ENCODE measurements around the gene CHD9. TPM values are rescaled to one million over a fixed set of nuclear protein-coding genes. Genes with fewer than 3 reads are reported as not detected.

Gene CHD9
- total RNA-seq, 1 donor from 2014 or later, result 77.4 TPM

DNA sequence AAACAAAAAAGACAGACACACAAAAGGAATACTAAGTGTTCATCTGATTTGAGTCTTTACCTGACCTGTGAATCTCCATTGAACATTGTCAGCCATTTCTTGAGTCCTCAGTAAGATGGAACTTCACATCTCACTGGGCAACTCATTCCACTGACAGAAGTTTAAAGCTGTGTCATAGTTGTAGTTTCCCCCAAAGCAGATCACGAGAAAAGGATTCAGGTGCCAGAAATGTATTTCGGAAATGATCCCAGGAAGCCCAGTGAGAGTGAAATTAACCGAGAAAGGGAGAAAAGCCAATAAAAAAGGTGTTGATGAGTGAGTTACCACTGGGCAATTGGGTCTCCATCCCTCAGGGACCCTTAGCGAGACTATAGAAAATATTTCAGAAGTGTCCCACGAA is 6.5 kb downstream of the CHD9 start:
- no peak overlapping the region for H2AFZ ChIP-seq (ENCODE audit: low read depth, low read length)
- no peak overlapping the region for H3K4me3 Mint-ChIP-seq (ENCODE audit: unreplicated experiment)
- H3K27ac ChIP-seq (ENCODE audit: low read depth, low read length), result no peak overlapping the region
- H3K79me2 ChIP-seq (ENCODE audit: insufficient read depth, low read length), result peaks cover 69% of the 10 kb centered on the region
- no peak overlapping the region for H3K27ac Mint-ChIP-seq (ENCODE audit: unreplicated experiment)
- no peaks in the 10 kb centered on the region for H3K27me3 Mint-ChIP-seq (ENCODE audit: low read depth, unreplicated experiment)
- H3K4me2 ChIP-seq (ENCODE audit: low read length), result no peak overlapping the region
- H3K9ac ChIP-seq (ENCODE audit: low read length), result no peak overlapping the region
- H3K9me3 ChIP-seq (ENCODE audit: insufficient read depth, low read depth, low read length), result no peaks in the 10 kb centered on the region
- FAIRE-seq, result no peak
- DNase-seq (ENCODE audit: low read depth), result no peak
- H3K4me1 ChIP-seq (ENCODE audit: insufficient read depth, low read length), result peaks cover 5% of the 10 kb centered on the region
- H3K27me3 ChIP-seq (ENCODE audit: insufficient read depth, low read length), result no peaks in the 10 kb centered on the region
- H3K36me3 Mint-ChIP-seq (ENCODE audit: low read depth, unreplicated experiment), result peaks cover 4% of the 10 kb centered on the region
- peaks cover 22% of the 10 kb centered on the region for H3K4me1 Mint-ChIP-seq (ENCODE audit: low read depth, unreplicated experiment)
- no peaks in the 10 kb centered on the region for H3K9me3 Mint-ChIP-seq (ENCODE audit: unreplicated experiment)
- H3K36me3 ChIP-seq (ENCODE audit: insufficient read depth, low read length), result no peaks in the 10 kb centered on the region
- no peak overlapping the region for H3K4me3 ChIP-seq (ENCODE audit: insufficient read depth, low read depth, low read length)
- peaks cover 27% of the 10 kb centered on the region for H4K20me1 ChIP-seq (ENCODE audit: insufficient read depth, low read length)
- TF ChIP-seq, protein P1, sequence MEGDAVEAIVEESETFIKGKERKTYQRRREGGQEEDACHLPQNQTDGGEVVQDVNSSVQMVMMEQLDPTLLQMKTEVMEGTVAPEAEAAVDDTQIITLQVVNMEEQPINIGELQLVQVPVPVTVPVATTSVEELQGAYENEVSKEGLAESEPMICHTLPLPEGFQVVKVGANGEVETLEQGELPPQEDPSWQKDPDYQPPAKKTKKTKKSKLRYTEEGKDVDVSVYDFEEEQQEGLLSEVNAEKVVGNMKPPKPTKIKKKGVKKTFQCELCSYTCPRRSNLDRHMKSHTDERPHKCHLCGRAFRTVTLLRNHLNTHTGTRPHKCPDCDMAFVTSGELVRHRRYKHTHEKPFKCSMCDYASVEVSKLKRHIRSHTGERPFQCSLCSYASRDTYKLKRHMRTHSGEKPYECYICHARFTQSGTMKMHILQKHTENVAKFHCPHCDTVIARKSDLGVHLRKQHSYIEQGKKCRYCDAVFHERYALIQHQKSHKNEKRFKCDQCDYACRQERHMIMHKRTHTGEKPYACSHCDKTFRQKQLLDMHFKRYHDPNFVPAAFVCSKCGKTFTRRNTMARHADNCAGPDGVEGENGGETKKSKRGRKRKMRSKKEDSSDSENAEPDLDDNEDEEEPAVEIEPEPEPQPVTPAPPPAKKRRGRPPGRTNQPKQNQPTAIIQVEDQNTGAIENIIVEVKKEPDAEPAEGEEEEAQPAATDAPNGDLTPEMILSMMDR (IDR thresholded peaks at IDR 0.05; ENCODE audit: insufficient read depth, low read depth, low read length), result no peak
- TF ChIP-seq EZH2 (IDR thresholded peaks at IDR 0.05; ENCODE audit: insufficient read depth, low read length), result no peak

DNA sequence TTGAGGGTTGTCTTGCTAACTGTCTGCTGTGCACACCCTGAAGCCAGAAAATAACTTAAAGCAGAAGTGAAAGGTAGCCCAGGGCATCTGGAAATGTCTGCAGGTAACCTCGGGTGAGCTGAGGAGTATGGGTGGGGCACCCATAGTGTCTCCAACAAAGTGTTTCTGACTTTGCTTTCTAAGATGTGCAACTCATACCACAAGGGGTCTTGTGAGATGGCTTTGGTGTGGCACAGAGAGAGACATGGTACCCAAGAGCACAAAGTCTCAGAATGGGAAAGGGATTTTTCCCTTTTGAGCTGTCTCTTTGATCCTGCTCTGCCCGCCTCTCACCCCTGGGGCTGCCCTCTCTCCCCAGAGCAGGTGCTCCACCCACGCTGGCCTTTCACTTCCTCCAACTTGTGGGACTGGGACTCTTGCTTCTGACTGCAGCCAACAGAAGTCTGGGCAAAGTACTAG is 6.9 kb downstream of the CHD9 start:
- peaks cover 4% of the 10 kb centered on the region for H3K36me3 Mint-ChIP-seq (ENCODE audit: low read depth, unreplicated experiment)
- no peaks in the 10 kb centered on the region for H3K27me3 Mint-ChIP-seq (ENCODE audit: low read depth, unreplicated experiment)
- H3K4me3 Mint-ChIP-seq (ENCODE audit: unreplicated experiment), result no peak overlapping the region
- Histone ChIP-seq H3K27me3 (ENCODE audit: insufficient read depth, low read length) (no peaks in the 10 kb centered on the region), H3K36me3 (ENCODE audit: insufficient read depth, low read length) (no peaks in the 10 kb centered on the region), H3K4me2 (ENCODE audit: low read length) (no peak overlapping the region), H3K27ac (ENCODE audit: low read depth, low read length) (no peak overlapping the region), H3K79me2 (ENCODE audit: insufficient read depth, low read length) (peaks cover 71% of the 10 kb centered on the region), H2AFZ (ENCODE audit: low read depth, low read length) (no peak overlapping the region), H3K9ac (ENCODE audit: low read length) (no peak overlapping the region), H3K4me3 (ENCODE audit: insufficient read depth, low read depth, low read length) (no peak overlapping the region), H3K4me1 (ENCODE audit: insufficient read depth, low read length) (no peaks in the 10 kb centered on the region), H3K9me3 (ENCODE audit: insufficient read depth, low read depth, low read length) (no peaks in the 10 kb centered on the region), H4K20me1 (ENCODE audit: insufficient read depth, low read length) (peaks cover 31% of the 10 kb centered on the region)
- no peak overlapping the region for H3K27ac Mint-ChIP-seq (ENCODE audit: unreplicated experiment)
- H3K9me3 Mint-ChIP-seq (ENCODE audit: unreplicated experiment), result no peaks in the 10 kb centered on the region
- DNase-seq (ENCODE audit: low read depth) (no peak), FAIRE-seq (no peak)
- peaks cover 19% of the 10 kb centered on the region for H3K4me1 Mint-ChIP-seq (ENCODE audit: low read depth, unreplicated experiment)
- TF ChIP-seq EZH2 (IDR thresholded peaks at IDR 0.05; ENCODE audit: insufficient read depth, low read length), result no peak
- TF ChIP-seq, protein P1 (IDR thresholded peaks at IDR 0.05; ENCODE audit: insufficient read depth, low read depth, low read length), result no peak

DNA sequence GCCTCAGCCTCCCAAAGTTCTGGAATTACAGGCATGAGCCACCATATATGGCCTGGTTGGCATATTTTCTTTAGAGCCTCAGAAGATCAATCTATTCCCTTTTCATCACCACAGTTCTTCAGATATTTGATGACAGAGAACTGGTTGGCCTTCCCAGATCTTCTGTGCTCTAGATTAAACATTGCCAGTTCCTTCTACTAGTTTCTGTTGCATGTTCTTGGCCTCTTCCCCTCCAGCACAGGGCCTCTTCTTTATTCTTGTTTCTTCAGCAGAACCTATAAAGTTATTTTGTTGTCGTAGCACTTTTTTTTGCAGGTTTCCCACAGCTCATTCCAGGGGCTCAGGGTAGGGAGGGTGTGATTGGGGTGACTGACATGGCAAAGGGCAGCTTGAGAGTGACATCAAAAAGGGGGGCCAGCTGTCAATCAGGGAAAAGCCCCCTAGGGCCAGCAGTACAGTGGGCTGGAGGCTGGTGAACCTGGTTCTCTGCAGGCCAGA is 9.3 kb downstream of the CHD9 start:
- Mint-ChIP-seq H3K4me3 (ENCODE audit: unreplicated experiment) (no peak overlapping the region), H3K27me3 (ENCODE audit: low read depth, unreplicated experiment) (no peaks in the 10 kb centered on the region), H3K36me3 (ENCODE audit: low read depth, unreplicated experiment) (no peaks in the 10 kb centered on the region), H3K27ac (ENCODE audit: unreplicated experiment) (no peak overlapping the region), H3K4me1 (ENCODE audit: low read depth, unreplicated experiment) (peaks cover 16% of the 10 kb centered on the region), H3K9me3 (ENCODE audit: unreplicated experiment) (no peaks in the 10 kb centered on the region)
- Histone ChIP-seq H3K36me3 (ENCODE audit: insufficient read depth, low read length) (no peaks in the 10 kb centered on the region), H2AFZ (ENCODE audit: low read depth, low read length) (no peak overlapping the region), H4K20me1 (ENCODE audit: insufficient read depth, low read length) (peaks cover 28% of the 10 kb centered on the region), H3K9ac (ENCODE audit: low read length) (no peak overlapping the region), H3K9me3 (ENCODE audit: insufficient read depth, low read depth, low read length) (no peaks in the 10 kb centered on the region), H3K27ac (ENCODE audit: low read depth, low read length) (no peak overlapping the region), H3K4me1 (ENCODE audit: insufficient read depth, low read length) (no peaks in the 10 kb centered on the region), H3K4me3 (ENCODE audit: insufficient read depth, low read depth, low read length) (no peak overlapping the region), H3K4me2 (ENCODE audit: low read length) (no peak overlapping the region), H3K79me2 (ENCODE audit: insufficient read depth, low read length) (peaks cover 76% of the 10 kb centered on the region), H3K27me3 (ENCODE audit: insufficient read depth, low read length) (no peaks in the 10 kb centered on the region)
- FAIRE-seq (no peak), DNase-seq (ENCODE audit: low read depth) (no peak)
- TF ChIP-seq, protein P1 (IDR thresholded peaks at IDR 0.05; ENCODE audit: insufficient read depth, low read depth, low read length), result no peak
- TF ChIP-seq EZH2 (IDR thresholded peaks at IDR 0.05; ENCODE audit: insufficient read depth, low read length), result no peak

Data from astrocyte (in vitro differentiated cells and primary cell).